ENCODE results near the gene HMX3.

HMX3 gene

GRCh38 chr10:123134343-123134914, 1.3 kb upstream of the HMX3 start:
- DNase-seq (ENCODE audit: low read depth in 3 of 3), result no peak

- DNase-seq (ENCODE audit: low read depth in 3 of 3), result no peak
These were observed 805 bp upstream of the HMX3 start for GRCh38 chr10:123134915-123135414.

GRCh38 chr10:123136221-123136805, 543 bp downstream of the HMX3 start:
- DNase-seq (ENCODE audit: low read depth in 3 of 3), result no peak

- DNase-seq (ENCODE audit: low read depth in 3 of 3), result no peak
These were observed 1.3 kb downstream of the HMX3 start for GRCh38 chr10:123136806-123137642.

- DNase-seq (ENCODE audit: low read depth in 3 of 3), result no peak
These were observed 3.4 kb downstream of the HMX3 start for GRCh38 chr10:123139165-123139520.

GRCh38 chr10:123139521-123140163, 3.9 kb downstream of the HMX3 start:
- DNase-seq (ENCODE audit: low read depth in 3 of 3), result no peak

GRCh38 chr10:123140164-123140982, 4.6 kb downstream of the HMX3 start:
- no peak for DNase-seq (ENCODE audit: low read depth in 3 of 3)

- DNase-seq (ENCODE audit: low read depth in 3 of 3), result no peak
These were observed 5.2 kb downstream of the HMX3 start for GRCh38 chr10:123140983-123141390.

- no peak for DNase-seq (ENCODE audit: low read depth in 3 of 3)
These were observed 6.3 kb downstream of the HMX3 start for GRCh38 chr10:123141791-123142700.

GRCh38 chr10:123142701-123143161, 7.0 kb downstream of the HMX3 start:
- no peak for DNase-seq (ENCODE audit: low read depth in 3 of 3)

- DNase-seq (ENCODE audit: low read depth in 3 of 3), result no peak
These were observed 7.5 kb downstream of the HMX3 start for GRCh38 chr10:123143162-123143824.

GRCh38 chr10:123143825-123144168, 8.0 kb downstream of the HMX3 start:
- DNase-seq (ENCODE audit: low read depth in 3 of 3), result no peak

- no peak for DNase-seq (ENCODE audit: low read depth in 3 of 3)
These were observed 9.1 kb downstream of the HMX3 start for GRCh38 chr10:123144697-123145541.

GRCh38 chr10:123145542-123146012, 9.8 kb downstream of the HMX3 start:
- no peak for DNase-seq (ENCODE audit: low read depth in 3 of 3)

- DNase-seq (ENCODE audit: low read depth in 3 of 3), result no peak
These were observed 10.5 kb downstream of the HMX3 start for GRCh38 chr10:123146013-123146893.

GRCh38 chr10:123146894-123147634, 11.3 kb downstream of the HMX3 start:
- DNase-seq (ENCODE audit: low read depth in 3 of 3), result no peak
